GM18873 (cell line): Measurements from ENCODE around the gene TRUB1.

Experiments used
- ATAC-seq: cut with Tn5 transposase; IDR thresholded peaks from one replicate; pipeline ENCODE4 v1.9.1; 2021; ENCODE audit warnings: mild to moderate bottlenecking, moderate library complexity, moderate number of reproducible peaks; ENCODE audit not compliant: unreplicated experiment, low FRiP score

Gene TRUB1

GRCh38 chr10:114973306-114973705 is 35.3 kb downstream of the TRUB1 start:
- ATAC-seq: no peak

GRCh38 chr10:114973997-114974396 is 36.0 kb downstream of the TRUB1 start:
- no peak for ATAC-seq

GRCh38 chr10:114974625-114975024 is 36.6 kb downstream of the TRUB1 start:
- no peak for ATAC-seq

DNA sequence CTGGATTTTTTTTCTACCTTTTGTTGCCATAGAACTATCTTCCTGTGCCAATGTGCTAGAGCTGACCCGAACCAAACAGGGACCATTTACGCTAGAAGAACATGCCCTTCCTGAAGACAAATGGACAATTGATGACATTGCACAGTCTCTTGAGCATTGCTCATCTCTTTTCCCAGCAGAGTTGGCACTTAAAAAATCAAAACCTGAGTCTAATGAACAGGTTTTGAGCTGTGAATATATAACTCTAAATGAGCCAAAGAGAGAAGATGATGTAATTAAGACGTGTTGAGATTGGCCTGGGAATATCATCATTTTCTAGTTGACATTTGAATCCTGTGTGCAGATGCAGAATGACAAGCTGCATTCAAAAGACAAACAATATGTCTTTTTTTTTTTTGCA is 37.1 kb downstream of the TRUB1 start:
- ATAC-seq: no peak

DNA sequence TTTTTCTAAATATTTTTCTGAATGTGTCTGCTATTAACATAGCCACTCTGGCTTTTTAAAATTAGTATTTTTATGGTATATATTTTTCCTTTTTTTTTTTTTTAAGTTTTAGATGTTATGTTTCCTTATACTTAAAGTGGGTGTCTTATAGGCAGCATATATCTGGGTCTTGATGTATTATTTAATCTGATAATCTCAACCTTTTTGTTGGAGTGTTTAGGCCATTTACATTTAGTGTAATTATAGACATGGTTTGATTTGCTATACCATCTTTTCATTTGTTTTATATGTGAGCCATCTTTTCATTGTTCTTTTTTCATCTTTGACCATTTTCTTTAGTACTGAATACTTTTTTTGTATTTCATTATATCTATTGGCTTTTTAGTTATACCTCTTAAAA is 45.0 kb downstream of the TRUB1 start:
- ATAC-seq: no peak

DNA sequence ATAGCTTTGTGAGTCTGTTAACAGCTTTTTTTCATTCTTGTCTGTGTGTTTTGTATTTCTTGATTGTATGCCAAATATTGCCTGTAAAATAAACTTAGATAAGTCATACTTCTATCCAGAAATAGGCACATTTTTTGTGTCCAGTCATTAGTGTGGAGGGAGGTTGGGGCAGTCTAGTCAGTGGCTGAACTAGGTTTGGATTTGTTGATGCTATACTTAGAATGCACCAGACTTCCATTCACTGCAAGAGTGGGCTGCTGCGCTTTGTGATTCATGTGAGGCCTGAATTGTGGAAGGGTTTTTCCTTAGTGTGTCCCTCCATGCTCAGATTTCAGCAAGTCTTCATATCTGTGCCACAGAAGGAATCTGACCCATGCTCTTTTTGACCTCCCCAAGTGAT is 50.0 kb downstream of the TRUB1 start:
- no peak for ATAC-seq

- no peak for ATAC-seq
Observed at GRCh38 chr10:114990586-114990985, 52.6 kb downstream of the TRUB1 start.

- no peak for ATAC-seq
Observed at GRCh38 chr10:114990991-114991390, 53.0 kb downstream of the TRUB1 start.

DNA sequence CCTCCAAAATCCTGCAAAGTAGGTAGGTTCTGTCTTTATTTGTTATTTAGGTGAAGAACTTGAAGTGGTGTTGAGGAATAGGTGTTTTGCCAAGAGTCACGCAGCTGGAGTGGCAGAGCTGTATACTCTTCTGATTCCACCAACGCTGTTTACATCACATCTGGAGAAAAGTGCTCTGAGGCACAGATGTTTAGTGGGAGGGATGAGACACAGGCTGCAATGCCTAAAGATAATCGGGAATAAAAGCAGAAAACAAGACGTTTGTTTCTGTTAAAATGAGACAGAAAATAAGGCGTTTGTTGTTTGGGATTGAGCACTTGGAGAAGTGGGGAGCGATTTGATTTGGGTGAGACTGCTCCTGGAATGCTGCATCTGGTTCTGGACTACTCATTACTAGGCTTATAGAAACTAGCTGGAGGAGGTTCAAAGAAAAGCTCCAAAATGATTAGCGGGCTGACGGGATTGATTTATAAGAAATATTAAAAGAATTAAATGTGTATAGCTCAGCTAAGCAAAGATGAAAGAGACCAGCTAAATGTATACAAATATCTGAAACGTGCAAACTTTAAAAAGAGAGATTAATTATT is 54.3 kb downstream of the TRUB1 start:
- ATAC-seq: no peak

DNA sequence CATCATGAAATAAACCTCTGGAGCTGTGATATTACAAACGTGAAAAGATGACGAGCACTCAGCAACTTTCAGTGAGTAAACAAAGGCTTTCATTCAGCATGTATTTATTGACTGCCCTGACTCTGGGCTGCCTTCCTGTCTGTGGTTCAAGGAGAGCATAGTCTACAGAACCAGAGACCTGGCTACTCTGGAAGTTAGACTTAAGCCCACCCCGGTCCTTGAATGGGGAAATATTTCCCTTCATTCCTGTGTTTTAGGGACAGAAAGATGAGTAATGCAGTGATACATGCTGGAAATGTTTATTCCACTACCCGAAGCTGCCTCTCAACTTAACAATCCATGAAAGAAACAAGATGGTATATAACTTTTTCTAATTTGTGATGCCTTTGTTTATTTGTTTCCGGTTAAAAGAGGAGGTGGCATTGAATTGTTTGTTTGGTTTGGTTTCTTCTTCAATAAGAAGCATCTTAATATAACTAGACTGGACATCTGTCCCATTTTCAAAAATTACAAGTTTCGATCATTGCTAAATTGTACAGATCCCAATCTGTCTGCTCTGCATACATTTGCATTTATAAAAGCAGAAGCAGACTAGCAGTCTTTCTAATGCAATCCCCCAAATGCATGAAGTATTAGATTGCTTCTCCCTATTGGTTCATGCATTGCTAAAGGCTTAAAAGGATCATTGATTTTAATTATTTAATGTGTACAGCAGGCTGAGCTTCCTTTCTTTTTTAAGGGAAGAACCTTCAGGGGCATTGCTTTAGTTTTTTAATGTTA is 57.7 kb downstream of the TRUB1 start:
- ATAC-seq: no peak

DNA sequence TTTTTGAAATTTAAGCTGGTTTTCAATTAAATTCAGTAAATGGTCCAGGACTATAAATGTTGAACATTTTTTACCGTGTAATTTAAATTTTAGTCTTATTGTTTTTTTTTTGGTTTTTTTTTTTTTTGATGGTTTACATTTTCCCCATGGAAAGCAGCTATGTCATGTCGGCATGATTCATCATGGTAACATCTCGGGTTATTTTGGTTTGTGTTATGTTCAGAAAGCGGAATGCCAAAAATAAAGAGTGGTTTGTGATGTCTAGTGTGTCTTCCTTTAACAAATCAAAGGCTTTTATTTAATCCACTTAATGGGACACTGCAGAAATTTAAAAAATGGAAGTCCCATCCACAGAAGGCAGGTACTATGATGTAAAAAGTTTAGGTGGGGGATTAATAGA is 58.5 kb downstream of the TRUB1 start:
- ATAC-seq: no peak

GRCh38 chr10:114998993-114999392 is 61.0 kb downstream of the TRUB1 start:
- ATAC-seq: no peak

- ATAC-seq: peak; percentile 67
Observed at GRCh38 chr10:115001506-115002381, 63.7 kb downstream of the TRUB1 start.

GRCh38 chr10:115003396-115003795 is 65.4 kb downstream of the TRUB1 start:
- no peak for ATAC-seq

DNA sequence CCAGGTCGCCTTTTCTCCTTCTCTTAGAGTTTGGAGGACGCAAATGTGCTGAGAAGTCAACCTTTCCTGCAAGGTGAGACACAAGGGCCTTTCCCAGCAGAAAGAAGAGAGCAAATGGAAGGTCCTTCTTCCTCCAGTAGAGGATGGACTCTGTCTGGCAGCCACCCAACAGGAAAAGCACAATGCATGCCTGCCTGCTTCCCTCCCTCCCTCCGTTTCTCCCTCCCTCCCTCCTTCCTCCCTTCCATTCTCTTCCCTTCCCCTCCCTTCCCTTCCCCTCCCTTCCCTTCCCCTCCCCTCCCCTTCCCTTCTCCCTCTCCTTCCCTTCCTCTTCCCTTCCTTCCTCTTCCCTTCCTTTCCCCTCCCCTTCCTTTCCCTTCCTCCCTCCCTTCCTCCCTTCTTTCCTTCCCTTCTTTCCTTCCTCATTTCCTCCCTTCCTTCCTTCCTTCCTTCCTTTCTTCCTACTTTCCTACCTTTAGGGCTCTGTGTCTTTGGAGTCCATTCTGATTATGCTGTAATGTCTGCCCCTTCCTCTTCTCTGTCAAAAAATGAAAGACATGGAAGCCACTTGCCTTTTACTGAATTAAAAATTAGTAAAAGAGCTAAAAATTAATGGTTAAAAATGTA is 66.4 kb downstream of the TRUB1 start:
- ATAC-seq: no peak

- ATAC-seq: no peak
Observed at GRCh38 chr10:115005771-115006170, 67.8 kb downstream of the TRUB1 start.

DNA sequence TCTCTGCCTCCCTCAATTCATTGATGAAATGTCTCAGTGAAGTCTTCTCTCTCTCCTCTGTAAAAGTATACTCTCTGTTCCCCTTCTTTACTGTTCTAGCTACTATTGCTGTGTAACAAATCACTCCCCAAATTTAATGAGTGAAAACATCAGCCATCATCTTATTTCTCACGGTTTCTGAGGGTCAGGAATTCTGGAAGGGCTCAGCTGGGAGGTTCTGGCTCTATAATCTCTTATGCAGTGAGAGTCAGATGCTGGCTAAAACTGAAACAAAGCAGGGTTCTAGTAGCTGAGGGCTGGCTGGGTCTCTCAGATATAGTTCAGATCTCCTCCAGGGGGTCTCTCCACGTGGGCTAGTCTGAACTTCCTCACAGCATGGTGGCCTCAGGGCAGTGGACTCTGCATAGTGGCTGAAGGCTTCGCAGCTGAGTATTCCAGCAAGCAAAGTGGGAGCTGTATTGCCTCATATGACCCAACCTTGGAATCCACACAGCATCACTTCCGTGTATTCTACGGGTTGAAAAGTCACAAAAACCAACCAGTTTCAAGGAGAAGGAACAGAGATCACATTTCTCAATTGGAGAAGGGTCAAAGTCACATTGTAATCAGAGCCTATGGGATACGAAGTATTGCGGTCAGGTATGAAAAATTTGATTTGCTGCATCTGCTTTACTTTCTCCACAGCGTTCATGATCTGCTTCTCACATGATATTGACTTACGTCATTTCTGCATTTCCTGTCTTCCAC is 80.4 kb downstream of the TRUB1 start:
- no peak for ATAC-seq

DNA sequence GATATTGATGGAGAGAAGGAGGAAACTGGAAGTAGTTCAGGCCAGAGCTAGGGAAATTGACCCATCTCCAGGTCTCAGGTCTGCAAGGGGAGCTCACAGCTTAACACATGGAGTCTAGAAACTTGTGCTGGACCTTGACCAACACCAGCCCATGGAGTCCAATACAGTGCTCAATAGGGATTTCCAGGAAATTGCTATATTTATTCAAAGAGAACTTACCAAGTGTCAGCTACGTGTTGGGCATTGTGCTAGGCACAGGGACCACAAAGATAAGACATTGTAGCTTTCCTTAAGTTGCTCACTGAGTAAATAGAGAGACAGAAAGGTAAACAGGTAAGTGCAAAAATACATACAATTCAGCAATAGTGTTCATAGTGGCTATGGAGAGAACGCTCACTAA is 82.5 kb downstream of the TRUB1 start:
- ATAC-seq: no peak

DNA sequence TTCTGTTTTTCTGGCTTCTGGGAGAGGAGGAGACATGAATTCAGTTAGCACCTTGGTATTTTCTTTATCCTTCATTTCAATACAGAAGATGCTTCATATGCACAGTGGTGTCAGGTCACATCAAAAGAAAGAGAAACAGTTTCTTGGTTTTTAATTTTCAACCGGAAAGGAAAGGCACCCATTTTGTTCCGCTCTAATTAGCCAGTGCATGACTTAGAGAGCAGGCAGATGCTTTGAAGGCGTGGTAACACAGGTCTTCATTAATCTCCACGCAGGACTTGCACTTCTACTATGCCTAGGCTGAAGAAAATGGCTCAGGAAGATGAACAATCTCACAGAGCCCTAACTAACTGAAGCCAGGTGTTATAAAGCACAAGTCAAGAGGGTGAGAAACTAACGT is 84.7 kb downstream of the TRUB1 start:
- ATAC-seq: no peak

DNA sequence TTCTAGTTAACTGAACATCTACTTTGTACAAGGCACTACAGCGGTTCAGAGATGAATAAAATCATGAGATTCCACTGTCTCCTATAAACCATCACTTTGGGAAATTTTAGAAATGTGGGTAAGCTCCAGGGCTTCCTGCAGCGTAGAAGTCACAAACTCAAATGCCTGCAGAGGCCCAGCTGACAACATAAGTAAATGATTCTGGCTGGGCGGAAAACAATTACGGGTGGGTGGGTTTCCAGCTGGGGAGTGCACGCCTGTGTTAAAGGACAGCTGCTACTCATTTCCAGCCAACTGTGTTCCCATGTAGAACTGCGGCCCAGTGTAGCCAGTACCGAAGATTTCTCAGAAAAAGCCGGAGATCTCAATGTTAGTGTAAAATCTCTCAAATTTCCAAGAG is 85.7 kb downstream of the TRUB1 start:
- ATAC-seq: no peak
